T-helper 22 cell (primary cell): ENCODE results near the gene NEU1.
"Not testable (repeated sequence)": the region's sequence is repeated elsewhere in the genome, so short reads cannot be mapped to it uniquely, and the experiment has no call there.

Source experiments
- DNase-seq: peaks from one replicate; pipeline ENCODE4 v3.0.0-alpha.2; 2020; ENCODE audit warnings: low read depth

NEU1 gene

GRCh38 chr6:31838968-31839367, 23.7 kb downstream of the NEU1 start:
- DNase-seq: no peak

- not testable (repeated sequence) for DNase-seq
These were observed 24.5 kb downstream of the NEU1 start for GRCh38 chr6:31838114-31838553.

GRCh38 chr6:31837369-31838113, 25.1 kb downstream of the NEU1 start:
- no peak for DNase-seq

- no peak for DNase-seq
These were observed 25.9 kb downstream of the NEU1 start for GRCh38 chr6:31836474-31837368.

- DNase-seq: no peak
These were observed 26.6 kb downstream of the NEU1 start for GRCh38 chr6:31836047-31836473.

GRCh38 chr6:31834367-31835250, 28.0 kb downstream of the NEU1 start:
- DNase-seq: peak; percentile 63

- no peak for DNase-seq
These were observed 31.0 kb downstream of the NEU1 start for GRCh38 chr6:31831350-31832215.

GRCh38 chr6:31830886-31831335, 31.7 kb downstream of the NEU1 start:
- no peak for DNase-seq

- DNase-seq: no peak
These were observed 32.9 kb downstream of the NEU1 start for GRCh38 chr6:31829633-31830283.

- DNase-seq: peak; percentile 86
These were observed 35.1 kb downstream of the NEU1 start, which contains the start of gene HSPA1B for GRCh38 chr6:31827286-31828079. Gene HSPA1B (plus strand): TSS chr6:31827738. CDS start chr6:31827951, 213 bp downstream.

- no peak for DNase-seq
These were observed 35.8 kb downstream of the NEU1 start for GRCh38 chr6:31826793-31827285.

GRCh38 chr6:31825553-31825952, 37.1 kb downstream of the NEU1 start:
- no peak for DNase-seq

- DNase-seq: not testable (repeated sequence)
These were observed 38.9 kb downstream of the NEU1 start for GRCh38 chr6:31823592-31824196.

GRCh38 chr6:31822036-31822821, 40.4 kb downstream of the NEU1 start:
- peak; percentile 62 for DNase-seq

- no peak for DNase-seq
These were observed 41.2 kb downstream of the NEU1 start for GRCh38 chr6:31821301-31822035.

GRCh38 chr6:31820399-31820798, 42.2 kb downstream of the NEU1 start:
- DNase-seq: not testable (repeated sequence)

- DNase-seq: no peak
These were observed 42.7 kb downstream of the NEU1 start for GRCh38 chr6:31819871-31820299.
